Measurements from ENCODE around the gene ADISSP. TPM values are rescaled to one million over a fixed set of nuclear protein-coding genes. Genes with fewer than 3 reads are reported as not detected.

The ADISSP gene
- total and polyA plus RNA-seq, 2 of the 13 experiments (the other 11 are each of a cell fraction or from before 2014, with no cell fraction given), result 38.3 to 90.6 TPM

DNA sequence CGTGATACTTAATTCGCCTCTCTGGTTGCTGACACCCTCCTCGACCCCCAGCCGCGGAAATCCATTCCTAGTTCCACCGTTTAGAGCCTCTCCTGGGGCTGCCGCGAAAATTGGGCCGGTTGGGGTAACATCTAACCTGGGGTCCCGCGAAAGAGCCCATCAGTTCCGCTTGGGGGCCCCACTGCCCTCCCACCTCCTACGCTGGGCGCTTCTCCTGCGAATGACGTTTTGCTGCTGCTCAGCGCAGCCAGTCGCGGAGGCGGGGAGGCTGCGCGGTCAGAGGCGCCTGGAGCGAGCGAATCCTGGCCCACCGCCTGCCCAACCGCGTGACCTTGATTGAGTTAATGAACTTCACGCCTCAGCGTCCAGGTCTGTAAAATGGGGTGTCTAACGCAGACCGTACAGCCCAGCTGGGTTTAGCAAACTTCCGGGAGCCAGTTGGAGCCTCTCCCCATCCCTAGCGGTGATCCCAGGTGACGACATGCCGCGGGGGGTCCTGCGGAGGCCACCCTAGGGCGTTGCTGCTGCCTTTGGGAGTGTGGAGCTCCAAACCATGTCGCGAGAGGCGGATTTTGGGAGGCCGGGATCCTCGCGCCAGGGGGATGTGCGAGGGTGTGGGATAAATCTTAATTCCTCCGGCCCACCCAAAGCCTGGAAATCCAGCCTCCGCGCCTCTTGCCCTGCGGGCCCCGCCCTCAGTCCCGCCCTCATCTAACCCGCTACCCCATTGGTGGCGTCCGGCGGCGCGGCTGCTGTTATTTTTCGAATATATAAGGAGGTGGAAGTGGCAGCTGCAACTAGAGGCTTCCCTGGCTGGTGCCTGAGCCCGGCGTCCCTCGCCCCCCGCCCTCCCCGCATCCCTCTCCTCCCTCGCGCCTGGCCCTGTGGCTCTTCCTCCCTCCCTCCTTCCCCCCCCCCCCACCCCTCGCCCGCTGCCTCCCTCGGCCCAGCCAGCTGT lies 28.2 kb upstream of the ADISSP start, which contains the start of gene CDC25B:
Gene CDC25B, plus strand, starts transcription at position 800 of the 958 bp plus-strand sequence. CDS start 222 bp downstream, outside the sequence.
- peaks cover 20% of the 10 kb centered on the region for H3K79me2 ChIP-seq (ENCODE audit: insufficient read depth, low read length)
- peak within 1 kb of the TSS; percentile 66 for H3K27ac ChIP-seq (ENCODE audit: extremely low read length, insufficient read depth, low read length)
- 43% methylated on average over 59 of the region's 69 CpGs for WGBS (ENCODE audit: low lambda C conversion rate)
- peak within 1 kb of the TSS; percentile 85 for H2AFZ ChIP-seq (ENCODE audit: low read length)
- H3K27me3 ChIP-seq (ENCODE audit: control insufficient read depth in 1 of 2, insufficient read depth in 2 of 2, low read length in 2 of 2), result no peaks in the 10 kb centered on the region; a peak in 1 of 5 replicates
- peak within 1 kb of the TSS; percentile 76 to 88 (median 85) for H3K4me3 ChIP-seq (replicated peaks in 1 of 3; ENCODE audit: insufficient read depth in 1 of 3, low read depth in 2 of 3, low read length in 3 of 3)
- CTCF ChIA-PET (ENCODE audit: low intra/inter-chr PET ratio, low total read pairs), result interaction anchor here (1.4 kb wide), 2 partner anchors 9 to 22 kb away, joined by 3 read pairs; no protein-coding TSS in a partner anchor
- ATAC-seq (peak; percentile 89), DNase-seq (ENCODE audit: low spot score) (peak; percentile 91), FAIRE-seq (peak; percentile 49)
- POLR2A ChIA-PET, result interaction anchor here (0.7 to 3.1 kb wide), 7 partner anchors 9 to 905 kb away, joined by 3 to 31 read pairs (median 5); partner anchors contain the start of genes ADISSP, AP5S1, CENPB and SPEF1
- H3K9me3 ChIP-seq (ENCODE audit: low read length), result no peaks in the 10 kb centered on the region
- in situ Hi-C loops (cut with HindIII; ENCODE audit: extremely low pct_ligation_motif_present, low pct_unique_long_range_greater_than_20kb) (no loop called here), intact Hi-C loops (cut with micrococcal nuclease; ENCODE audit: unreplicated experiment) (no loop called here)
- H3K36me3 ChIP-seq (replicated peaks in 1 of 2; ENCODE audit: control insufficient read depth in 1 of 2, insufficient read depth in 2 of 2, low read length in 2 of 2), result peaks cover 6 to 12% of the 10 kb centered on the region in 2 experiments; a peak in 4 of 5 replicates
- H4K20me1 ChIP-seq (ENCODE audit: insufficient read depth, low read length), result no peaks in the 10 kb centered on the region
- peak within 1 kb of the TSS; percentile 97 for H3K4me2 ChIP-seq (ENCODE audit: low read depth, low read length)
- peak within 1 kb of the TSS; percentile 77 for H3K9ac ChIP-seq (ENCODE audit: insufficient read depth, low read depth, low read length)
- H3K4me1 ChIP-seq (ENCODE audit: insufficient read depth, low read length), result peaks cover 45% of the 10 kb centered on the region
- TSS peak; percentile 89 for BruUV-seq (replicated peaks)
- TF ChIP-seq, protein P1, sequence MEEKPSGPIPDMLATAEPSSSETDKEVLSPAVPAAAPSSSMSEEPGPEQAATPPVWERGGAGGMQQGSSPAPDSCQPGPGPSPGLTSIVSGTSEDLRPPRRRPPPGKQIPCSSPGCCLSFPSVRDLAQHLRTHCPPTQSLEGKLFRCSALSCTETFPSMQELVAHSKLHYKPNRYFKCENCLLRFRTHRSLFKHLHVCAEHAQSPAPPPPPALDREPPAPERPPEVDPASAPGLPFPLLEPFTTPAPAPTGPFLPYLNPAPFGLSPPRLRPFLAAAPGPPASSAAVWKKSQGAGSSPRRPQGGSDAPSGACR (CRISPR knock-in tag; IDR thresholded peaks at IDR 0.05), result peak; percentile 79; the same call in 1 of the 2 replicates
- peak; percentile 84 for TF ChIP-seq PATZ1 (CRISPR knock-in tag; IDR thresholded peaks at IDR 0.05)
- TF ChIP-seq RFXANK (CRISPR knock-in tag; IDR thresholded peaks at IDR 0.05), result no peak
- peak; percentile 84 for TF ChIP-seq HOXA3 (CRISPR knock-in tag; IDR thresholded peaks at IDR 0.05)
- TF ChIP-seq ZNF780A (CRISPR knock-in tag; IDR thresholded peaks at IDR 0.05), result no peak
- TF ChIP-seq ZNF619 (CRISPR knock-in tag; IDR thresholded peaks at IDR 0.05), result no peak; the same call in 1 of the 2 replicates
- TF ChIP-seq RELA (CRISPR knock-in tag; IDR thresholded peaks at IDR 0.05), result 0 out of 2 replicates have a peak, but pooled peaks have one; percentile 50
- TF ChIP-seq, protein P2, sequence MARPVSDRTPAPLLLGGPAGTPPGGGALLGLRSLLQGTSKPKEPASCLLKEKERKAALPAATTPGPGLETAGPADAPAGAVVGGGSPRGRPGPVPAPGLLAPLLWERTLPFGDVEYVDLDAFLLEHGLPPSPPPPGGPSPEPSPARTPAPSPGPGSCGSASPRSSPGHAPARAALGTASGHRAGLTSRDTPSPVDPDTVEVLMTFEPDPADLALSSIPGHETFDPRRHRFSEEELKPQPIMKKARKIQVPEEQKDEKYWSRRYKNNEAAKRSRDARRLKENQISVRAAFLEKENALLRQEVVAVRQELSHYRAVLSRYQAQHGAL (CRISPR knock-in tag; IDR thresholded peaks at IDR 0.05; ENCODE audit: not compliant biosample characterization), result no peak
- TF ChIP-seq TBX3 (IDR thresholded peaks at IDR 0.05; ENCODE audit: borderline replicate concordance), result peak; percentile 52; the same call in 1 of the 2 replicates
- TF ChIP-seq NKX3-1 (CRISPR knock-in tag; IDR thresholded peaks at IDR 0.05), result no peak
- TF ChIP-seq ZSCAN12 (CRISPR knock-in tag; IDR thresholded peaks at IDR 0.05), result 0 out of 2 replicates have a peak, but pooled peaks have one; percentile 20
- no peak for TF ChIP-seq GLI4 (CRISPR knock-in tag; IDR thresholded peaks at IDR 0.05; ENCODE audit: borderline replicate concordance)
- peak; percentile 79 for TF ChIP-seq PHF8 (CRISPR knock-in tag; IDR thresholded peaks at IDR 0.05)
- peak; percentile 62; the same call in 1 of the 2 replicates for TF ChIP-seq ZNF205 (CRISPR knock-in tag; IDR thresholded peaks at IDR 0.05)
- TF ChIP-seq ZNF20 (CRISPR knock-in tag; IDR thresholded peaks at IDR 0.05), result no peak
- no peak for TF ChIP-seq ZNF296 (CRISPR knock-in tag; conservative IDR thresholded peaks at IDR 0.05)
- no peak for TF ChIP-seq ONECUT2 (CRISPR knock-in tag; IDR thresholded peaks at IDR 0.05)
- TF ChIP-seq, protein P3, sequence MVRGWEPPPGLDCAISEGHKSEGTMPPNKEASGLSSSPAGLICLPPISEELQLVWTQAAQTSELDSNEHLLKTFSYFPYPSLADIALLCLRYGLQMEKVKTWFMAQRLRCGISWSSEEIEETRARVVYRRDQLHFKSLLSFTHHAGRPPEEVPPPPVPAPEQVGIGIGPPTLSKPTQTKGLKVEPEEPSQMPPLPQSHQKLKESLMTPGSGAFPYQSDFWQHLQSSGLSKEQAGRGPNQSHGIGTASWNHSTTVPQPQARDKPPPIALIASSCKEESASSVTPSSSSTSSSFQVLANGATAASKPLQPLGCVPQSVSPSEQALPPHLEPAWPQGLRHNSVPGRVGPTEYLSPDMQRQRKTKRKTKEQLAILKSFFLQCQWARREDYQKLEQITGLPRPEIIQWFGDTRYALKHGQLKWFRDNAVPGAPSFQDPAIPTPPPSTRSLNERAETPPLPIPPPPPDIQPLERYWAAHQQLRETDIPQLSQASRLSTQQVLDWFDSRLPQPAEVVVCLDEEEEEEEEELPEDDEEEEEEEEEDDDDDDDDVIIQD (CRISPR knock-in tag; IDR thresholded peaks at IDR 0.05; ENCODE audit: low read depth), result 0 out of 2 replicates have a peak, but pooled peaks have one; percentile 31
- peak; percentile 50; the same call in 1 of the 2 replicates for TF ChIP-seq ARNT2 (CRISPR knock-in tag; IDR thresholded peaks at IDR 0.05; ENCODE audit: low read depth)

Measured in HepG2 (cell line).